Immature natural killer cell (primary cell): Measurements from ENCODE around the gene TMEM45B. TPM values are rescaled to one million over a fixed set of nuclear protein-coding genes. Genes with fewer than 3 reads are reported as not detected.
A peak's percentile ranks its signal among the peaks of the same experiment; 100 is the strongest.
"Not testable (repeated sequence)": the region's sequence is repeated elsewhere in the genome, so short reads cannot be mapped to it uniquely, and the experiment has no call there.

Experiments used
- DNase-seq, 3 donors: peaks; one replicate each; pipeline ENCODE4 v3.0.0; 2022; ENCODE audit warnings: mixed read lengths in 1 of 3
- H3K27ac Mint-ChIP-seq, 6 donors: one replicate each; pipeline ENCODE4 v1.8.0; 2020; ENCODE audit warnings: mixed read lengths in 6 of 6, mild to moderate bottlenecking in 5 of 6, inconsistent platforms in 4 of 6, moderate library complexity in 3 of 6
- H3K27me3 Mint-ChIP-seq, 3 donors: one replicate each; pipeline ENCODE4 v1.8.0; 2020 to 2021; ENCODE audit warnings: low read depth in 3 of 3, mild to moderate bottlenecking in 3 of 3, mixed read lengths in 3 of 3, moderate library complexity in 3 of 3, inconsistent platforms in 1 of 3
- H3K36me3 Mint-ChIP-seq, 3 donors: one replicate each; pipeline ENCODE4 v1.8.0; 2020; ENCODE audit warnings: mixed read lengths in 3 of 3, inconsistent platforms in 2 of 3, mild to moderate bottlenecking in 2 of 3
- H3K4me1 Mint-ChIP-seq, 2 donors: one replicate each; pipeline ENCODE4 v1.8.0; 2020; ENCODE audit warnings: inconsistent platforms in 2 of 2, mild to moderate bottlenecking in 2 of 2, mixed read lengths in 2 of 2, moderate library complexity in 1 of 2
- H3K4me3 Mint-ChIP-seq, 5 donors: one replicate each; pipeline ENCODE4 v1.8.0; 2020; ENCODE audit warnings: mild to moderate bottlenecking in 5 of 5, mixed read lengths in 5 of 5, inconsistent platforms in 3 of 5, moderate library complexity in 3 of 5
- H3K9me3 Mint-ChIP-seq, 6 donors: one replicate each; pipeline ENCODE4 v1.8.0; 2020; ENCODE audit warnings: mild to moderate bottlenecking in 6 of 6, mixed read lengths in 6 of 6, inconsistent platforms in 4 of 6, moderate library complexity in 3 of 6
- polyA plus RNA-seq, 3 donors: library from polyadenylated mRNA; unstranded; fragments of 300-500 nt; fragmentation: Illumina TruSeq; gene quantifications; one replicate each; pipeline ENCODE4 v1.2.3, GENCODE V29; 2021

The TMEM45B gene
- polyA plus RNA-seq, result under 1 TPM in 1 of 3 donors, not detected in 2; 0.10 TPM

- no peak for DNase-seq
- Mint-ChIP-seq H3K4me1 (peaks cover 19 to 33% of the 10 kb centered on the region in 2 donors), H3K4me3 (peak within 1 kb of the TSS in 4 of 5 donors; percentile 41 to 64 (median 58)), H3K9me3 (peaks cover 0 to 24% (median 3%) of the 10 kb centered on the region in 6 donors), H3K36me3 (peaks cover 0 to 8% (median 3%) of the 10 kb centered on the region in 3 donors), H3K27me3 (peaks cover 21 to 39% (median 24%) of the 10 kb centered on the region in 3 donors), H3K27ac (peak within 1 kb of the TSS in 1 of 6 donors; percentile 44)
These were observed at the start of gene TMEM45B for GRCh38 chr11:129815596-129816461. Gene TMEM45B (plus strand): TSS chr11:129815848. CDS start chr11:129852483, 36,635 bp downstream.

GRCh38 chr11:129766898-129767604 is 48.6 kb upstream of the TMEM45B start:
- Mint-ChIP-seq H3K27me3 (peaks cover 0 to 13% (median 5%) of the 10 kb centered on the region in 3 donors), H3K36me3 (no peaks in the 10 kb centered on the region), H3K4me3 (no peak overlapping the region), H3K9me3 (peaks cover 0 to 20% (median 0%) of the 10 kb centered on the region in 6 donors), H3K27ac (no peak overlapping the region), H3K4me1 (no peaks in the 10 kb centered on the region)
- no peak for DNase-seq

GRCh38 chr11:129767827-129768226 is 47.8 kb upstream of the TMEM45B start:
- Mint-ChIP-seq H3K27ac (no peak overlapping the region), H3K4me1 (no peaks in the 10 kb centered on the region), H3K4me3 (no peak overlapping the region), H3K27me3 (peaks cover 0 to 13% (median 5%) of the 10 kb centered on the region in 3 donors), H3K36me3 (no peaks in the 10 kb centered on the region), H3K9me3 (peaks cover 0 to 20% (median 0%) of the 10 kb centered on the region in 6 donors)
- no peak for DNase-seq

GRCh38 chr11:129768356-129768755 is 47.3 kb upstream of the TMEM45B start:
- no peak for DNase-seq
- no peaks in the 10 kb centered on the region for H3K4me1 Mint-ChIP-seq
- H3K9me3 Mint-ChIP-seq, result peaks cover 0 to 20% (median 0%) of the 10 kb centered on the region in 6 donors
- no peaks in the 10 kb centered on the region for H3K36me3 Mint-ChIP-seq
- H3K4me3 Mint-ChIP-seq, result no peak overlapping the region
- peaks cover 0 to 12% (median 5%) of the 10 kb centered on the region in 3 donors for H3K27me3 Mint-ChIP-seq
- no peak overlapping the region for H3K27ac Mint-ChIP-seq

- Mint-ChIP-seq H3K27me3 (peaks cover 0 to 12% (median 5%) of the 10 kb centered on the region in 3 donors), H3K36me3 (no peaks in the 10 kb centered on the region), H3K9me3 (peaks cover 0 to 20% (median 0%) of the 10 kb centered on the region in 6 donors), H3K27ac (no peak overlapping the region), H3K4me3 (no peak overlapping the region), H3K4me1 (no peaks in the 10 kb centered on the region)
- no peak for DNase-seq
These were observed 46.6 kb upstream of the TMEM45B start for GRCh38 chr11:129769059-129769458.

GRCh38 chr11:129770993-129771392 is 44.7 kb upstream of the TMEM45B start:
- H3K27ac Mint-ChIP-seq, result no peak overlapping the region
- peaks cover 0 to 20% (median 0%) of the 10 kb centered on the region in 6 donors for H3K9me3 Mint-ChIP-seq
- no peak overlapping the region for H3K4me3 Mint-ChIP-seq
- no peaks in the 10 kb centered on the region for H3K4me1 Mint-ChIP-seq
- no peak for DNase-seq
- H3K36me3 Mint-ChIP-seq, result no peaks in the 10 kb centered on the region
- H3K27me3 Mint-ChIP-seq, result peaks cover 0 to 12% (median 5%) of the 10 kb centered on the region in 3 donors

- not testable (repeated sequence) for H3K4me3 Mint-ChIP-seq, H3K27me3 Mint-ChIP-seq, DNase-seq, H3K4me1 Mint-ChIP-seq, H3K27ac Mint-ChIP-seq, H3K36me3 Mint-ChIP-seq
- H3K9me3 Mint-ChIP-seq, result peaks cover 0 to 20% (median 0%) of the 10 kb centered on the region in 6 donors
These were observed 44.2 kb upstream of the TMEM45B start for GRCh38 chr11:129771456-129771855.

- H3K4me1 Mint-ChIP-seq, result no peaks in the 10 kb centered on the region
- H3K9me3 Mint-ChIP-seq, result no peaks in the 10 kb centered on the region
- H3K27me3 Mint-ChIP-seq, result peaks cover 0 to 8% (median 2%) of the 10 kb centered on the region in 3 donors
- H3K27ac Mint-ChIP-seq, result no peak overlapping the region
- no peak for DNase-seq
- no peaks in the 10 kb centered on the region for H3K36me3 Mint-ChIP-seq
- no peak overlapping the region for H3K4me3 Mint-ChIP-seq
These were observed 36.8 kb upstream of the TMEM45B start for GRCh38 chr11:129778877-129779276.

- Mint-ChIP-seq H3K9me3 (no peaks in the 10 kb centered on the region), H3K4me1 (no peaks in the 10 kb centered on the region), H3K36me3 (no peaks in the 10 kb centered on the region), H3K27ac (no peak overlapping the region), H3K27me3 (peaks cover 0 to 8% (median 2%) of the 10 kb centered on the region in 3 donors), H3K4me3 (no peak overlapping the region)
- DNase-seq, result no peak
These were observed 36.3 kb upstream of the TMEM45B start for GRCh38 chr11:129779342-129779741.

- no peak overlapping the region for H3K4me3 Mint-ChIP-seq
- H3K27me3 Mint-ChIP-seq, result peaks cover 1 to 4% (median 2%) of the 10 kb centered on the region in 3 donors
- H3K27ac Mint-ChIP-seq, result no peak overlapping the region
- no peaks in the 10 kb centered on the region for H3K9me3 Mint-ChIP-seq
- H3K4me1 Mint-ChIP-seq, result no peaks in the 10 kb centered on the region
- no peaks in the 10 kb centered on the region for H3K36me3 Mint-ChIP-seq
- no peak for DNase-seq
These were observed 30.1 kb upstream of the TMEM45B start for GRCh38 chr11:129785383-129786111.

- H3K27me3 Mint-ChIP-seq, H3K9me3 Mint-ChIP-seq, H3K4me1 Mint-ChIP-seq, DNase-seq, H3K4me3 Mint-ChIP-seq, H3K27ac Mint-ChIP-seq, H3K36me3 Mint-ChIP-seq: not testable (repeated sequence)
These were observed 29.6 kb upstream of the TMEM45B start for GRCh38 chr11:129786112-129786416.

- no peaks in the 10 kb centered on the region for H3K36me3 Mint-ChIP-seq
- peaks cover 1 to 14% (median 1%) of the 10 kb centered on the region in 3 donors for H3K27me3 Mint-ChIP-seq
- H3K4me1 Mint-ChIP-seq, result no peaks in the 10 kb centered on the region
- no peak overlapping the region for H3K4me3 Mint-ChIP-seq
- H3K27ac Mint-ChIP-seq, result no peak overlapping the region
- DNase-seq, result no peak
- peaks cover 0 to under 1% (median 0%) of the 10 kb centered on the region in 6 donors for H3K9me3 Mint-ChIP-seq
These were observed 28.0 kb upstream of the TMEM45B start for GRCh38 chr11:129787532-129788155.

- peaks cover 0 to 3% (median 0%) of the 10 kb centered on the region in 6 donors for H3K9me3 Mint-ChIP-seq
- H3K27ac Mint-ChIP-seq, result no peak overlapping the region
- no peaks in the 10 kb centered on the region for H3K4me1 Mint-ChIP-seq
- H3K36me3 Mint-ChIP-seq, result no peaks in the 10 kb centered on the region
- H3K27me3 Mint-ChIP-seq, result peaks cover 1 to 16% (median 2%) of the 10 kb centered on the region in 3 donors
- no peak overlapping the region for H3K4me3 Mint-ChIP-seq
- DNase-seq, result no peak
These were observed 27.4 kb upstream of the TMEM45B start for GRCh38 chr11:129788278-129788677.
